Adrenal gland (tissue), 5 donors: ENCODE results near the gene AUTS2.

Source experiments
- POLR2A ChIP-seq, 2 donors: fragments of 450-650 bp; IDR thresholded peaks; one replicate each; pipeline ENCODE4 v1.6.1; 2017; ENCODE audit warnings: antibody characterized with exemption in 2 of 2, mild to moderate bottlenecking in 2 of 2, moderate library complexity in 1 of 2
- TF ChIP-seq, protein P1 (sequence below), 6 experiments: fragments of 450-650 bp in 4 of 6; fragments of 200-600 bp in 2 of 6; sonication (generic) in 1 of 6; IDR thresholded peaks; 1 replicate in 5 of 6; 2 replicates in 1 of 6; pipeline versions ENCODE4 v1.5.1 to v1.8.0; 2016 to 2021; ENCODE audit warnings: antibody characterized with exemption in 6 of 6, mild to moderate bottlenecking in 2 of 6, moderate library complexity in 1 of 6
- donor health status: DM: no; HTN: no; CAD: no.

DNA sequence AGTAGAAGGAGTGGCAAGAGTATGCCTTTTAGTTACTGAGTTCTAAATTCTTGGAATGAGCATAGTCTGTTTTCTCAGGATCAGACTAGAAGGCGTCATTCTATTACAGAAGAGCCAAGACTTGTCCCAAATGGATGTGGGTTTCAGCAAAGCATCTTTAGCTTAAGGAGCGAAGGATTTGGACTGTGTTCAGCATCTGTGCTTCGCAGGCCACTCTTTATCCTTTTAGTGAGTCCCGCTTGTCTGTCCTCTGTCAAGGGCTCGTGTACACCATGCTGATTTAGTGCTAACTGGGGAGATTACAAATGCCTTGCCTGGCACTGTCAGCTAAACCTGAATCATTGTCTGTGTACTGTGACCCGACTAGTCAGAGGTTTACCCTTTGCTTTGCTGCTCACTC is 465.7 kb downstream of the AUTS2 start:
- TF ChIP-seq, protein P1, sequence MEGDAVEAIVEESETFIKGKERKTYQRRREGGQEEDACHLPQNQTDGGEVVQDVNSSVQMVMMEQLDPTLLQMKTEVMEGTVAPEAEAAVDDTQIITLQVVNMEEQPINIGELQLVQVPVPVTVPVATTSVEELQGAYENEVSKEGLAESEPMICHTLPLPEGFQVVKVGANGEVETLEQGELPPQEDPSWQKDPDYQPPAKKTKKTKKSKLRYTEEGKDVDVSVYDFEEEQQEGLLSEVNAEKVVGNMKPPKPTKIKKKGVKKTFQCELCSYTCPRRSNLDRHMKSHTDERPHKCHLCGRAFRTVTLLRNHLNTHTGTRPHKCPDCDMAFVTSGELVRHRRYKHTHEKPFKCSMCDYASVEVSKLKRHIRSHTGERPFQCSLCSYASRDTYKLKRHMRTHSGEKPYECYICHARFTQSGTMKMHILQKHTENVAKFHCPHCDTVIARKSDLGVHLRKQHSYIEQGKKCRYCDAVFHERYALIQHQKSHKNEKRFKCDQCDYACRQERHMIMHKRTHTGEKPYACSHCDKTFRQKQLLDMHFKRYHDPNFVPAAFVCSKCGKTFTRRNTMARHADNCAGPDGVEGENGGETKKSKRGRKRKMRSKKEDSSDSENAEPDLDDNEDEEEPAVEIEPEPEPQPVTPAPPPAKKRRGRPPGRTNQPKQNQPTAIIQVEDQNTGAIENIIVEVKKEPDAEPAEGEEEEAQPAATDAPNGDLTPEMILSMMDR (IDR thresholded peaks at IDR 0.05): no peak
- TF ChIP-seq POLR2A (IDR thresholded peaks at IDR 0.05): no peak
